DMS114 treated with DMSO at 0.1 percent for 48 hours (cell line): ENCODE data around the gene PCDHGA7.
"Not testable (repeated sequence)": the region's sequence is repeated elsewhere in the genome, so short reads cannot be mapped to it uniquely, and the experiment has no call there.

Experiments used
- DNase-seq: peaks from one replicate; lab custom pipeline; 2025; ENCODE audit not compliant: unreplicated experiment; lab: John Stamatoyannopoulos, UW

Gene PCDHGA7

DNA sequence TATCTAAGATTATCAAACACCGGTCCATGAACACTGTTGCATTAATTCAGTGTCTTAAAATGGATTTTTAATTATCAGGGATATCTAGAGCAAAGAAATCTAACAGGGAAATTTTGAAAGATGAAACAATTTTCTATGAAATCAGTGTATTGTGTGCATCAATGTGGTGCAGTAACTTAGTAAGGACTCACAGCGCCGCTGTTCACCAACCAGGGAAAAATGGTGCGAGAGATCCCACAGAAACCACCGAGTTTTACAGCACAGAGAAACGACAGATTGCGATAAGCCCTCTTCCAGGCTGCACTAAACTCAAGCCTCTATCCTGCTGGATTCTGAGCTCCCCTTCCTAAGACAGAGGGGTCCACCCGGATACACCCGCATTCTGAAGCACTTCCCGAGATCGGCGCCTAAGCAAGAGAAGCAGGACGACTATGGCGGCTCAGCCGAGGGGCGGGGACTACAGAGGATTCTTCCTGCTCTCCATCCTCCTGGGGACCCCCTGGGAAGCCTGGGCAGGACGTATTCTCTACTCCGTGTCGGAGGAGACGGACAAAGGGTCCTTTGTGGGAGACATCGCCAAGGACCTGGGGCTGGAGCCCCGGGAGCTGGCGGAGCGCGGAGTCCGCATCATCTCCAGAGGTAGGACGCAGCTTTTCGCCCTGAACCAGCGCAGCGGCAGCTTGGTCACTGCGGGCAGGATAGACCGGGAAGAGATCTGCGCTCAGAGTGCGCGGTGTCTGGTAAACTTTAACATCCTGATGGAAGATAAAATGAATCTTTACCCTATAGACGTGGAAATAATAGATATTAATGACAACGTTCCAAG, at the start of gene PCDHGA7:
Gene PCDHGA7 (plus strand): TSS at position 274 of the 826 bp plus-strand sequence. CDS start 158 bp downstream, at position 432.
- no peak for DNase-seq

DNA sequence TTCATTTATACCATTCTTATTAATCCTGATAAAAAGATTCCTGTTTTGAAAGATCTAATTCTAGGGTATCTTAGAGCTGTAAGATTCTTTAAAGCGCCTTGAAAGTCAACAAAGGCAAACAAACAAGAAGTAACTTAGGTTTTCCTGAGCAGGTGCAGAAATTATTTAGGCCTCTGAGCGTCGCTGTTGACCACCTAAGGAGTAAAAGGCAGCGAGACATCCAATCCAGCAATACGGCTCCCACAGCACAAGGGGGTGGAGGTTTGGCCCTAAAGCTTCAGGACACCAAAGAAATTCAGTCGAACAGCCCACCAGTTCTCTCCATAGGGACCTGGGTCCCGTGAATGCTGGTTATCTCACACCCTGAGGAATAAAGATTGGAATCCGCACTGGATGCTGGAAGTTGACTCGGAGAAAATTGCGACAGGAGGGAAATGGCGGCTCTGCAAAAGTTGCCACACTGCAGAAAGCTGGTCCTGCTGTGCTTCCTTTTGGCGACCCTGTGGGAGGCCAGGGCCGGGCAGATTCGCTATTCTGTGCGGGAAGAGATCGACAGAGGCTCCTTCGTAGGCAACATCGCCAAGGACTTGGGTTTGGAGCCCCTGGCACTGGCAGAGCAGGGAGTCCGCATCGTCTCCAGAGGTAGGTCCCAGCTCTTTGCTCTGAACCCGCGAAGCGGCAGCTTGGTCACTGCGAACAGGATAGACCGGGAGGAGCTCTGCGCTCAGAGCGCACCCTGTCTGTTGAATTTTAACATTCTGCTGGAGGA, 43.8 kb upstream of the PCDHGA7 start, which contains the start of gene PCDHGA2:
Gene PCDHGA2 (plus strand): TSS at position 223 of the 769 bp plus-strand sequence.
- DNase-seq, result no peak

DNA sequence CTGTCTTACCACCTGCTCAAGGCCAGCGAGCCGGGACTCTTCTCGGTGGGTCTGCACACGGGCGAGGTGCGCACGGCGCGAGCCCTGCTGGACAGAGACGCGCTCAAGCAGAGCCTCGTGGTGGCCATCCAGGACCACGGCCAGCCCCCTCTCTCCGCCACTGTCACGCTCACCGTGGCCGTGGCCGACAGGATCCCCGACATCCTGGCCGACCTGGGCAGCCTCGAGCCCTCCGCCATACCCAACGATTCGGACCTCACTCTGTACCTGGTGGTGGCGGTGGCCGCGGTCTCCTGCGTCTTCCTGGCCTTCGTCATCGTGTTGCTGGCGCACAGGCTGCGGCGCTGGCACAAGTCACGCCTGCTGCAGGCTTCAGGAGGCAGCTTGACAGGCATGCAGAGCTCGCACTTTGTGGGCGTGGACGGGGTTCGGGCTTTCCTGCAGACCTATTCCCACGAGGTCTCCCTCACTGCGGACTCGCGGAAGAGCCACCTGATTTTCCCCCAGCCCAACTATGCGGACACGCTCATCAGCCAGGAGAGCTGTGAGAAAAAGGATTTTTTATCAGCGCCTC, 41.7 kb upstream of the PCDHGA7 start:
- not testable (repeated sequence) for DNase-seq

DNA sequence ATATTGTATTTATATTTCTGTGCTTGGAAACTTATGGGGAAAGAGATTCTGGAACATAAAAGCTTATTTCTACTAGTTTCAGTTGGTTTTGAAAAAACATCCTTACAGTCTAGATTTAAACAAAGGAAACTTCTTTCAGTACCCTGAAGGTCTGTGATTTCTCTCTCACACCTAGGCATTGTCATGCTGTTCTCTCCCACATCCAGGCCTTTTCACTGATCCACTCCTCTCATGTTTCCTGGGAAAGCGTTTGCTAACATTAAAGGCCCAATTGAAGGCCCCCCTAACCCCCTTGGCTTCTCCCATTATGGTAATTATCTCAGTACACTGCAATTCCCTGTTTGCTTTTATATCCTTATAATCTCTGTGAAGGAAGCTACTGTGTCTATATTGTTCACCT, 39.8 kb upstream of the PCDHGA7 start:
- no peak for DNase-seq

DNA sequence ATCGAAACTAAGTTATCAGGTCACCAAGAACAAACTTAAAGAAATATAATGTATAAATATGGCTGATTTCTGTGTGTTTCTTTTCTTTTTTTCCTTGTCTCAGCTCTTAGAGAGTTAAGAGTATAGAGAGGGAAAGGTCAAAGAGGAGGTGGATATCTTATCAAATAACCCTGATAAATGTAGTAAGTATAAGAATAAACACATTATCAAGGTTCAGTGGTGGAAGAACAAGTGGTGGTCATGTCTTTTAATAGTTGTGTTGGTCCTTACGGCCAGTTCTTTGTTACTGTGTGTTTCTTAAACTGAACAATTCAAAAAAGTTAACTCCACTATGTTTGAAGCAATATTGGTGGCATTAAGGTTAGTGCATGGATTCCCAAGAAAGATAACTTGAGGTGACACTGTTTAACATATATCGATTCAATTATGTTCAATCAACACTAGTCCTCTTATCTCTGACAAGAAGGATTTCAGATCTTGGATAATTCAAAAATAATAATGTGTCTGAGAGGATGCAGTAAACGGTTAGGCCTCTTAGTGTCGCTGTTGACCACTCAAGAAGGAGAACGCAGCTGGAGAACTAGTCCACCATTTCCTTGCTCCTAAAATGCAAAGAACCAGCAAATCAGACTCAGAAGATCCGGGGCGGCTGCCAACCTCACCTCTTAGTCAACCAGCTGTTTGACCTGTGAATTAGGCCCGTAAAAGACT, 39.1 kb upstream of the PCDHGA7 start, which contains the start of gene PCDHGA3:
Gene PCDHGA3 (plus strand): TSS at position 588 of the 711 bp plus-strand sequence. CDS start 205 bp downstream, outside the sequence.
- peak; percentile 76 for DNase-seq

DNA sequence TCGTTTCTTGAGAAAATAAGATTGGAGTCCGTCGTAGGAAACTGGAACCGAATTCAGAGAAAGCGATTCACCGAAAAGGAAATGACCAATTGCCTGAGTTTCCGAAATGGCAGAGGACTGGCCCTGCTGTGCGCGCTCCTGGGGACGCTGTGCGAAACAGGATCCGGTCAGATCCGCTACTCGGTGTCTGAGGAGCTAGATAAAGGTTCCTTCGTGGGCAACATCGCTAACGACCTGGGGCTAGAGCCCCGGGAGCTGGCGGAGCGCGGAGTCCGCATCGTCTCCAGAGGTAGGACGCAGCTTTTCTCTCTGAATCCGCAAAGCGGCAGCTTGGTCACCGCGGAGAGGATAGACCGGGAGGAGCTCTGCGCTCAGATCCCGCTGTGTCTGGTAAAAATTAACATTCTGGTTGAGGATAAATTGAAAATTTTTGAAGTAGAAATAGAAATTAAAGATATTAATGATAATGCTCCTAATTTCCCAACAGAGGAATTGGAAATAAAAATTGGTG, 38.5 kb upstream of the PCDHGA7 start:
- peak; percentile 52 for DNase-seq

DNA sequence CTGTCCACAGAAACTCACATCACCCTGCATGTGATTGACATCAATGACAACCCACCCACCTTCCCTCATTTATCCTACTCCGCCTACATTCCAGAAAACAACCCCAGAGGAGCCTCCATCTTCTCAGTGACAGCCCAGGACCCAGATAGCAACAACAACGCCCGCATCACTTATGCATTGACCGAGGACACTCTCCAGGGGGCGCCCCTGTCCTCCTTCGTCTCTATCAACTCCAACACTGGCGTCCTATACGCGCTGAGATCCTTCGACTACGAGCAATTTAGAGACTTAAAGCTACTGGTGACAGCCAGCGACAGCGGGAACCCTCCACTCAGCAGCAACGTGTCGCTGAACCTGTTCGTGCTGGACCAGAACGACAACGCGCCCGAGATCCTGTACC, 37.2 kb upstream of the PCDHGA7 start:
- no peak for DNase-seq

DNA sequence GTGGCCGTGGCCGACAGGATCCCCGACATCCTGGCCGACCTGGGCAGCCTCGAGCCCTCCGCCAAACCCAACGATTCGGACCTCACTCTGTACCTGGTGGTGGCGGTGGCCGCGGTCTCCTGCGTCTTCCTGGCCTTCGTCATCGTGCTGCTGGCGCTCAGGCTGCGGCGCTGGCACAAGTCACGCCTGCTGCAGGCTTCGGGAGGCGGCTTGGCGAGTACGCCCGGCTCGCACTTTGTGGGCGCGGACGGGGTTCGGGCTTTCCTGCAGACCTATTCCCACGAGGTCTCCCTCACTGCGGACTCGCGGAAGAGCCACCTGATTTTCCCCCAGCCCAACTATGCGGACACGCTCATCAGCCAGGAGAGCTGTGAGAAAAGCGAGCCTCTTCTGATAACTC, 36.5 kb upstream of the PCDHGA7 start:
- DNase-seq, result not testable (repeated sequence)

DNA sequence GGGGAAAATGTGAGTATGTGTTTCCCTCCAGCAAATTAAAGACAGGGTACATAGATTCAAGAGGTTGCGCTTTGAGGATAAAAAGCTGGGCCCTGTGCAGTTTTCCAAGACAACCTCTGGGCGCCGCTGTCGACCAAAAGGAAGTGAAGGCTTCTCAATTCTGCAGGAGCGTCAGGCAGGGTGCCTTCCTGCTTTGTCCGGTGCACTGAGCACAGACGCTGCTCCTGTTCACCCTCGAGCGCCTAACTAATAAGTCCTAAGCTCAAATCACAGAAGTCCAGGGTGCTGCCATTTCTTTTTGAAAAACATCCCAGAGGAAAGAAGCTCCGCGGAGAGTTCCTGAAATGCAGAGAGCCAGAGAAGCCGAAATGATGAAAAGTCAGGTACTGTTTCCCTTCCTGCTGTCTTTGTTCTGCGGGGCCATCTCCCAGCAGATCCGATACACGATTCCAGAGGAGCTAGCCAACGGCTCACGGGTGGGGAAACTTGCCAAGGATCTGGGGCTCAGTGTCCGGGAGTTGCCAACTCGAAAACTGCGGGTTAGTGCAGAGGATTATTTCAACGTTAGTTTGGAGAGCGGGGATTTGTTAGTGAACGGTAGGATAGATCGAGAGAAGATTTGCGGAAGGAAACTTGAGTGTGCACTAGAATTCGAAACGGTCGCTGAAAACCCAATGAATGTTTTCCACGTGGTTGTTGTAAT, 32.5 kb upstream of the PCDHGA7 start, which contains the start of gene PCDHGB1:
Gene PCDHGB1 (plus strand): TSS at position 183 of the 703 bp plus-strand sequence. CDS start 162 bp downstream, at position 345.
- DNase-seq, result no peak

DNA sequence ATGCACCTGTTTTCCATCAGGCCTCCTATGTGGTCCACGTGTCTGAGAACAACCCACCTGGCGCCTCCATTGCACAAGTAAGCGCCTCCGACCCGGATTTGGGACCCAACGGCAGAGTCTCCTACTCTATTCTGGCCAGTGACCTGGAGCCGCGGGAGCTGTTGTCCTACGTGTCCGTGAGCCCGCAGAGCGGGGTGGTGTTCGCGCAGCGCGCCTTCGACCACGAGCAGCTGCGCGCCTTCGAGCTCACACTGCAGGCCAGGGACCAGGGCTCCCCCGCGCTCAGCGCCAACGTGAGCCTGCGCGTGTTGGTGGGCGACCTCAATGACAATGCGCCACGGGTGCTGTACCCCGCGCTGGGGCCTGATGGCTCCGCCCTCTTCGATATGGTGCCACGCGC, 31.0 kb upstream of the PCDHGA7 start:
- no peak for DNase-seq

DNA sequence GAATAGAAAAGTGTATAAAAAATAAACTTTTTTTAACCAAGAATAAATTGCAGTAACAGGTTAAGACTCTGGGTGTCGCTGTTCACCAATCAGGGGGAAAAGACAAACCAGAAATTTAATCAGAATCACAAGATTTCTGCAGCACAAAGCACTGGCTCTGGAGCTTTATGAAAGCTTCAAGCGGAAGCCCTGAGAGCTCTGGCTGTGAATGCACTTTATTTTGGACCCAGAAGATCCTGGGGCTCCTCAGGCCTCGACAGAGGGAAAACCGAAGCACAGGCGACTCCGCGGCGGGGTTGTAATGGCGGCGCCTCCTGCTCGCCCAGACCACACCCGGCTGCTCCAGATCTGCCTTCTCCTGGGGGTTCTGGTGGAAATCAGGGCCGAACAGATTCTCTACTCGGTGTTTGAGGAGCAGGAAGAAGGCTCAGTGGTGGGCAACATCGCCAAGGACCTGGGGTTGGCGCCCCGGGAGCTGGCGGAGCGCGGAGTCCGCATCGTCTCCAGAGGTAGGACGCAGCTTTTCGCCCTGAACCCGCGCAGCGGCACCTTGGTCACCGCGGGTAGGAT, 27.6 kb upstream of the PCDHGA7 start, which contains the start of gene PCDHGA4:
Gene PCDHGA4 (plus strand): TSS at position 122 of the 570 bp plus-strand sequence. CDS start 87 bp downstream, at position 209.
- no peak for DNase-seq

DNA sequence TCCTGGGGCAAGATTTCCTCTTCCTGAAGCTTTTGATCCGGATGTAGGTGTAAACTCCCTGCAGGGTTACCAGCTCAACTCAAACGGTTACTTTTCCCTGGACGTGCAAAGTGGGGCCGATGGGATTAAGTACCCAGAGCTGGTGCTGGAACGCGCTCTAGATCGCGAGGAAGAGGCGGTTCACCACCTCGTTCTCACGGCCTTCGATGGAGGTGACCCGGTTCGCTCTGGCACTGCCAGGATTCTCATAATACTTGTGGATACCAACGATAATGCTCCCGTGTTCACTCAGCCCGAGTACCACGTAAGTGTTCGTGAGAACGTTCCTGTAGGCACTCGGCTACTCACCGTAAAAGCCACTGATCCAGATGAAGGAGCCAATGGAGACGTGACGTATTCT, 26.9 kb upstream of the PCDHGA7 start:
- DNase-seq, result no peak

DNA sequence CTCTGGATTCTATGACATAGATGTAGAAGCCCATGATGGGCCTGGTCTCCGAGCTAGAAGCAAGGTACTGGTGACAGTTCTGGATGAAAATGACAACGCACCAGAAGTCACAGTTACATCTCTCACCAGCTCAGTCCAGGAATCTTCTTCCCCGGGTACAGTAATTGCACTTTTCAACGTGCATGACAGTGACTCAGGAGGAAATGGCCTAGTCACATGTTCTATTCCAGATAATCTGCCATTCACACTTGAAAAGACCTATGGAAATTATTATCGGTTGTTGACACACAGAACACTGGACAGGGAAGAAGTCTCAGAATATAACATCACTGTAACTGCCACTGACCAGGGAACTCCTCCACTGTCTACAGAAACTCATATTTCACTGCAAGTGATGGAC, 26.4 kb upstream of the PCDHGA7 start:
- DNase-seq, result no peak

DNA sequence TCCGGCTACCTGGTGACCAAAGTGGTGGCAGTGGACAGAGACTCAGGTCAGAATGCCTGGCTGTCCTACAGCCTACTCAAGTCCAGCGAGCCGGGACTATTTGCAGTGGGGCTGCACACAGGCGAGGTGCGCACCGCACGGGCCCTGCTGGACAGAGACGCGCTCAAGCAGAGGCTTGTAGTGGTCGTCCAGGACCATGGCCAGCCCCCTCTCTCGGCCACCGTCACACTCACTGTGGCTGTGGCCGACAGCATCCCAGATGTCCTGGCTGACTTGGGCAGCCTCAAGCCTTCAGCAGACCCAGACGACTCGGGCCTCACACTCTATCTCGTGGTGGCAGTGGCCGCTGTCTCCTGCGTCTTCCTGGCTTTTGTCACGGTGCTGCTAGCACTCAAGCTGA, 25.6 kb upstream of the PCDHGA7 start:
- no peak for DNase-seq

DNA sequence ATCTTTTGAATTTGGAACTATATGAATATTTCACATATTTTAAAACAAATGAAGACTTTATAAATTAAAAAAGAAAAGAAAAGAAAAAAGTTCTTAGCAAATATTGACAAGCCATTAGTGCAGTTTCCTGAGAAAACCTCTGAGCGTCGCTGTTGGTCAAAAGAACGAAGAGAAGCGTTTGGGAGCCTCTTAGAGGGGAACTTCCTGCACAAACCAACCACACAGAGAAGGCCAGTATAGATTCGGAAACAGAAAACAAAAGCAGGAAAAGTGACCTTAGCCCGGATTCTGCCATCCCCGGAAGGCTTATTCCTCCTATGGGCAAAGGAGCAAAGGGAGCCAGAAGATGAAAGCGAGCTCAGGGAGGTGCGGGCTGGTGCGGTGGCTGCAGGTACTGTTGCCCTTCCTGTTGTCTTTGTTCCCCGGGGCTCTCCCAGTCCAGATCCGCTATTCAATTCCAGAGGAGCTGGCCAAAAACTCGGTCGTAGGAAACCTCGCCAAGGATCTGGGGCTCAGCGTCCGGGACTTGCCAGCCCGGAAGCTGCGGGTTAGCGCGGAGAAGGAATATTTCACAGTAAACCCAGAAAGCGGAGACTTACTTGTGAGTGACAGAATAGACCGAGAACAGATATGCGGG, 22.6 kb upstream of the PCDHGA7 start, which contains the start of gene PCDHGB2:
Gene PCDHGB2 (plus strand): TSS at position 205 of the 637 bp plus-strand sequence. CDS start 142 bp downstream, at position 347.
- DNase-seq, result no peak

DNA sequence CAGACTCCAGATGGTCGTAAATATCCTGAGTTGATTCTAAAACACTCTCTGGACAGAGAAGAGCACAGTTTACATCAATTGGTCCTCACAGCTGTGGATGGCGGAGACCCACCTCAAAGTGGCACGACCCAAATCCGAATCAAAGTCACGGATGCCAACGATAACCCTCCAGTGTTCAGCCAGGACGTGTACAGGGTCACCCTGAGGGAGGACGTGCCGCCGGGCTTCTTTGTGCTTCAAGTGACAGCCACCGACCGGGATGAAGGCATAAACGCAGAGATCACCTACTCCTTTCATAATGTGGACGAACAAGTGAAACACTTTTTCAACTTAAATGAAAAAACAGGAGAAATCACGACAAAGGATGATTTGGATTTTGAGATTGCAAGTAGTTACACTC, 21.9 kb upstream of the PCDHGA7 start:
- no peak for DNase-seq

DNA sequence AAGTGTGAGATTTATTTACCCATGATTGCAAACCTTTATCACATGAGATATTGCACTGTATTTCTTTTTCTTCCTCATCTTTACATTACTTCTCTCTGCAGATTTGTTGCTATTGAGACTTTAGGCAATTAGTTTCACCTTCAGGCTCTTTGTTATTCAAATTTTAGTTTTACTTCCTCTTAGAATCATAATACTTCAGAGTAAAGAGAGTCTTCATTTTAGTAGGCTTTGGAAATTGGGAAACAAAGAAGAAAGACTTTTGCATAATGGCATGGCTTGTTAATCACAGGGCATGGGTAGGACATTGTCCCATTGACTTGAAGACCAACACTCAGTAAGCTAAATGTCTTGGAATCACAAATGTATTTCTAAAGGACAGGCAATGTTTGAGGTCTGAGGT, 19.8 kb upstream of the PCDHGA7 start:
- DNase-seq, result no peak

DNA sequence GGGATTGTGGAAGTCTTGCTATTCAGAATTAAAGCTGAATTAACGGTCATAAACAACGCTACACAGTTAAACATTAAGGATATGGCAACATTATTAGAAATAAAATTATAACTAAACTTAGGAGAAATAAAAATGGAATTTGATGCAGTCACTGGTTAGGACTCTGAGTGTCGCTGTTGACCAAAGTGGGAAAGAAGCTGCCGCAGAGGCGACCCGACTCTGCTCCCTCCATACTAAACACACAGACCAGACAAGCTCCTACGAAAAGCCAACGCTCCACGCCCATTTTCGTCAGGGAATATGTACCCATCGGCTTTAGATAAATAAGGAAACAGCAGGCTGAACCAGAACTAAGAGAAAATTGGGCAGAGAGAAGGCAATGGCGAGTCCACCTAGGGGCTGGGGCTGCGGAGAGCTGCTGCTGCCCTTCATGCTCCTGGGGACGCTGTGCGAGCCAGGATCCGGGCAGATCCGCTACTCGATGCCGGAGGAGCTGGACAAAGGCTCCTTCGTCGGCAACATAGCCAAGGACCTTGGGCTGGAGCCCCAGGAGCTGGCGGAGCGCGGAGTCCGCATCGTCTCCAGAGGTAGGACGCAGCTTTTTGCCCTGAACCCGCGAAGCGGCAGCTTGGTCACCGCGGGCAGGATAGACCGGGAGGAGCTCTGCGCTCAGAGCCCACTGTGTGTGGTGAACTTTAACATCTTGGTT, 18.4 kb upstream of the PCDHGA7 start, which contains the start of gene PCDHGA5:
Gene PCDHGA5 (plus strand): TSS at position 211 of the 709 bp plus-strand sequence. CDS start 169 bp downstream, at position 380.
- DNase-seq, result peak; percentile 36
